Measurements from ENCODE around the gene COX6B2. TPM values are rescaled to one million over a fixed set of nuclear protein-coding genes. Genes with fewer than 3 reads are reported as not detected.

COX6B2 gene
- total RNA-seq, 1 experiment from 2014 or later: 3.3 TPM

GRCh38 chr19:55321466-55322137 is 32.9 kb downstream of the COX6B2 start:
- intact Hi-C loops (cut with micrococcal nuclease; ENCODE audit: unreplicated experiment): no loop called here
- no peaks in the 10 kb centered on the region for H3K9me2 ChIP-seq (ENCODE audit: insufficient read depth)
- TF ChIP-seq CTCF (conservative IDR thresholded peaks at IDR 0.05) (no peak), EZH2 (IDR thresholded peaks at IDR 0.05; ENCODE audit: low read depth) (no peak)
- 0 out of 2 replicates have a peak, but pooled peaks cover 3% of the 10 kb centered on the region for H3K4me1 ChIP-seq (replicated peaks; ENCODE audit: insufficient read depth)
- peaks cover 9% of the 10 kb centered on the region; the same call in 1 of the 2 replicates for H3F3A ChIP-seq (ENCODE audit: insufficient read depth, low read depth)
- no peak overlapping the region for H3K4me2 ChIP-seq
- no TSS peak for BruUV-seq (replicated peaks)
- H3K27ac ChIP-seq: no peak overlapping the region
- no peaks in the 10 kb centered on the region for H3K79me2 ChIP-seq (ENCODE audit: low read depth)
- H3K27me3 ChIP-seq (ENCODE audit: insufficient read depth, low read depth): no peaks in the 10 kb centered on the region
- no peaks in the 10 kb centered on the region for H3K9me3 ChIP-seq (ENCODE audit: insufficient read depth, low read depth)
- CTCF ChIA-PET: interaction anchor here (1.1 kb wide), 1 partner anchor 20 kb away, joined by 3 read pairs; no protein-coding TSS in a partner anchor
- no peak for DNase-seq
- H3K4me3 ChIP-seq: no peak overlapping the region
- POLR2A ChIA-PET (ENCODE audit: unreplicated experiment): interaction anchor here (0.5 to 0.7 kb wide), 2 partner anchors 16 to 80 kb away, joined by 3 to 4 read pairs; no protein-coding TSS in a partner anchor
- no peaks in the 10 kb centered on the region for H3K36me3 ChIP-seq (ENCODE audit: low read depth)
- H2AFZ ChIP-seq: no peak overlapping the region
- H4K20me1 ChIP-seq (ENCODE audit: insufficient read depth): no peaks in the 10 kb centered on the region

GRCh38 chr19:55320844-55321419 is 33.6 kb downstream of the COX6B2 start:
- DNase-seq: no peak
- Histone ChIP-seq H2AFZ (no peak overlapping the region), H3K27me3 (ENCODE audit: insufficient read depth, low read depth) (no peaks in the 10 kb centered on the region), H3K27ac (no peak overlapping the region), H3K79me2 (ENCODE audit: low read depth) (no peaks in the 10 kb centered on the region), H3K9me3 (ENCODE audit: insufficient read depth, low read depth) (no peaks in the 10 kb centered on the region), H3F3A (ENCODE audit: insufficient read depth, low read depth) (peaks cover 6% of the 10 kb centered on the region; the same call in 1 of the 2 replicates), H3K36me3 (ENCODE audit: low read depth) (no peaks in the 10 kb centered on the region), H3K4me3 (no peak overlapping the region), H3K4me2 (no peak overlapping the region), H3K9me2 (ENCODE audit: insufficient read depth) (no peaks in the 10 kb centered on the region), H3K4me1 (replicated peaks; ENCODE audit: insufficient read depth) (0 out of 2 replicates have a peak, but pooled peaks cover 3% of the 10 kb centered on the region), H4K20me1 (ENCODE audit: insufficient read depth) (no peaks in the 10 kb centered on the region)
- intact Hi-C loops (cut with micrococcal nuclease; ENCODE audit: unreplicated experiment): no loop called here
- no TSS peak for BruUV-seq (replicated peaks)
- CTCF ChIA-PET: no interaction called here
- TF ChIP-seq EZH2 (IDR thresholded peaks at IDR 0.05; ENCODE audit: low read depth): no peak
- POLR2A ChIA-PET (ENCODE audit: unreplicated experiment): no interaction called here

DNA sequence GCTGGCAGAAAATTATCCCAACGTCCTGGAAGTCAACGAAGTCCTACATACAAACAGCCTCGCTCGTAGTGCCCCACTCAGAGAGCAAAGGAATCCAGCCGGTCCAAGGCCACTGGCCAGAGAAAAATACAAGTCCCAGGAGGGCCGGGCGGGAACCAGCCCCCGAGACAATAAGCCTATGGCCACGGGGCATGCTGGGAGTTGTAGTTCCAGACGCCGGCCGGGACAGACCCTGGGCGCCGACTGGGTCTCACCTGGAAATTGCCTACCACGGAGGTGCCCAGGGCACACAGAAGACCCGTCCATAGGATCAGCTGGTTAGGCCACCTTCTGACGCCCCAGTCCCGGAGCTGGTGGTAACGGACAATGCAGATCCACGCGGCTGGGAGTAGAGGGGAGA is 34.7 kb downstream of the COX6B2 start:
- Histone ChIP-seq H3K9me2 (ENCODE audit: insufficient read depth) (no peaks in the 10 kb centered on the region), H3K36me3 (ENCODE audit: low read depth) (no peaks in the 10 kb centered on the region), H3K79me2 (ENCODE audit: low read depth) (no peaks in the 10 kb centered on the region), H3K4me3 (no peak overlapping the region), H3K9me3 (ENCODE audit: insufficient read depth, low read depth) (no peaks in the 10 kb centered on the region), H3K4me2 (no peak overlapping the region), H4K20me1 (ENCODE audit: insufficient read depth) (no peaks in the 10 kb centered on the region), H3K4me1 (replicated peaks; ENCODE audit: insufficient read depth) (0 out of 2 replicates have a peak, but pooled peaks cover 3% of the 10 kb centered on the region), H3K27me3 (ENCODE audit: insufficient read depth, low read depth) (no peaks in the 10 kb centered on the region), H2AFZ (no peak overlapping the region), H3K27ac (no peak overlapping the region), H3F3A (ENCODE audit: insufficient read depth, low read depth) (no peaks in the 10 kb centered on the region)
- DNase-seq: no peak
- BruUV-seq (replicated peaks): no TSS peak
- ChIA-PET POLR2A (ENCODE audit: unreplicated experiment) (no interaction called here), CTCF (no interaction called here)
- intact Hi-C loops (cut with micrococcal nuclease; ENCODE audit: unreplicated experiment): no loop called here
- TF ChIP-seq EZH2 (IDR thresholded peaks at IDR 0.05; ENCODE audit: low read depth) (no peak), CTCF (conservative IDR thresholded peaks at IDR 0.05) (no peak)

Data from PC-9 (cell line).